Measurements from ENCODE around the gene ADAMTSL3. TPM values are rescaled to one million over a fixed set of nuclear protein-coding genes. Genes with fewer than 3 reads are reported as not detected.

The ADAMTSL3 gene
- total RNA-seq, 6 experiments from 2014 or later: 7.5 to 28.7 (median 14.0) TPM

GRCh38 chr15:83733206-83733605 lies 79.3 kb downstream of the ADAMTSL3 start:
- no peaks in the 10 kb centered on the region for H3K36me3 ChIP-seq
- no peak overlapping the region for H3K27ac ChIP-seq
- ATAC-seq (peak in 1 of 4 donors; percentile 30), DNase-seq (no peak)
- no peaks in the 10 kb centered on the region for H3K4me1 ChIP-seq
- no peaks in the 10 kb centered on the region for H3K9me3 ChIP-seq
- intact Hi-C loops (cut with DNase I): no loop called here
- no peak for TF ChIP-seq POLR2A (IDR thresholded peaks at IDR 0.05)
- TF ChIP-seq, protein P1, sequence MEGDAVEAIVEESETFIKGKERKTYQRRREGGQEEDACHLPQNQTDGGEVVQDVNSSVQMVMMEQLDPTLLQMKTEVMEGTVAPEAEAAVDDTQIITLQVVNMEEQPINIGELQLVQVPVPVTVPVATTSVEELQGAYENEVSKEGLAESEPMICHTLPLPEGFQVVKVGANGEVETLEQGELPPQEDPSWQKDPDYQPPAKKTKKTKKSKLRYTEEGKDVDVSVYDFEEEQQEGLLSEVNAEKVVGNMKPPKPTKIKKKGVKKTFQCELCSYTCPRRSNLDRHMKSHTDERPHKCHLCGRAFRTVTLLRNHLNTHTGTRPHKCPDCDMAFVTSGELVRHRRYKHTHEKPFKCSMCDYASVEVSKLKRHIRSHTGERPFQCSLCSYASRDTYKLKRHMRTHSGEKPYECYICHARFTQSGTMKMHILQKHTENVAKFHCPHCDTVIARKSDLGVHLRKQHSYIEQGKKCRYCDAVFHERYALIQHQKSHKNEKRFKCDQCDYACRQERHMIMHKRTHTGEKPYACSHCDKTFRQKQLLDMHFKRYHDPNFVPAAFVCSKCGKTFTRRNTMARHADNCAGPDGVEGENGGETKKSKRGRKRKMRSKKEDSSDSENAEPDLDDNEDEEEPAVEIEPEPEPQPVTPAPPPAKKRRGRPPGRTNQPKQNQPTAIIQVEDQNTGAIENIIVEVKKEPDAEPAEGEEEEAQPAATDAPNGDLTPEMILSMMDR (IDR thresholded peaks at IDR 0.05): no peak
- H3K27me3 ChIP-seq: no peaks in the 10 kb centered on the region
- no peak overlapping the region for H3K4me3 ChIP-seq
- 86% methylated on average over 2 of the region's 2 CpGs for WGBS (ENCODE audit: insufficient coverage, low coverage, low lambda C conversion rate, missing lambda C conversion rate)

GRCh38 chr15:83733691-83734090 lies 79.8 kb downstream of the ADAMTSL3 start:
- Histone ChIP-seq H3K4me3 (no peak overlapping the region), H3K36me3 (no peaks in the 10 kb centered on the region), H3K9me3 (no peaks in the 10 kb centered on the region), H3K4me1 (no peaks in the 10 kb centered on the region), H3K27ac (no peak overlapping the region), H3K27me3 (no peaks in the 10 kb centered on the region)
- intact Hi-C loops (cut with DNase I): no loop called here
- DNase-seq (no peak), ATAC-seq (no peak)
- TF ChIP-seq, protein P1 (IDR thresholded peaks at IDR 0.05): no peak
- no peak for TF ChIP-seq POLR2A (IDR thresholded peaks at IDR 0.05)
- 96% methylated on average over 5 of the region's 5 CpGs for WGBS (ENCODE audit: insufficient coverage, low coverage, low lambda C conversion rate, missing lambda C conversion rate)

DNA sequence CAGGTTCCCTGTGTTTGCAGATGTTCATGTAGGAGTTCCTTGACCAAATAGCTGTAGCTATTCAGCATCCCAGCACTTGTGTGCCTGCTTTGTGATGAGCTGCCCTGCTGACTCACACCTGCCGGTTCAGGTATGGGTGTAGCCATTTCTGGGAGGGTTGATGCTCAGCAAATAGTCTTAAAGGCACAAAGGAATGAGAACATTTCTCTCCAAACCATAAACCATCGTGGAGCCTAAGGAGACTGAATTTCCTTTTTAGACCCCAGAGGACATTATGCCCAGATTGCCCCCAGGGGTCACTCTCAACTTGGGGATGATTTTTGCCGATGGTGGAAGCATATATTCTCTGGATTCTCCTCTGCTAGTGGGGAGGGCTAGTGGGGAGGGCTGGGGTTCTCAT lies 80.6 kb downstream of the ADAMTSL3 start:
- 63% methylated on average over 2 of the region's 3 CpGs for WGBS (ENCODE audit: insufficient coverage, low coverage, low lambda C conversion rate, missing lambda C conversion rate)
- no peak for DNase-seq
- peak in 1 of 4 donors; percentile 28 for ATAC-seq
- no peaks in the 10 kb centered on the region for H3K4me1 ChIP-seq
- no peak overlapping the region for H3K27ac ChIP-seq
- no peaks in the 10 kb centered on the region for H3K36me3 ChIP-seq
- TF ChIP-seq, protein P1 (IDR thresholded peaks at IDR 0.05): peak in 1 of 4 donors; percentile 24
- TF ChIP-seq POLR2A (IDR thresholded peaks at IDR 0.05): no peak
- H3K9me3 ChIP-seq: no peaks in the 10 kb centered on the region
- no peaks in the 10 kb centered on the region for H3K27me3 ChIP-seq
- no peak overlapping the region for H3K4me3 ChIP-seq
- intact Hi-C loops (cut with DNase I): no loop called here

DNA sequence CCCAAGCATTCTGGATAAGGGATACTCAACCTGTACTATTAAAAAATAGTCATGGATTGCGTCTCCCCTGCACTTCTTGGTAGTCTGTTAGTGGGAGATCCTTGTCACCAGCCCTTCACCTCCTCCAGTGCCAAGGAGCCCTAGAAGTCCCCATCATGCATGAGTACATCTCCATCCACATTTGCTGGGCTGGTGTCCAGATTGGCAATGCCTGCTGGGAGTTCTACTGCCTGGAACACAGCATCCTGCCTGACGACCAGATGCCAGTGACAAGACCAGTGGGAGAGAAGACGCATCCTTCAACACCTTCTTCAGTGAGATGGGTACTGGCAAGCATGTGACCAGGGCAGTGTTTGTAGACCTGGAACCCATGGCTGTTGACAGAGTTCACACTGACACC lies 85.7 kb downstream of the ADAMTSL3 start:
- Histone ChIP-seq H3K9me3 (no peaks in the 10 kb centered on the region), H3K27me3 (no peaks in the 10 kb centered on the region), H3K36me3 (no peaks in the 10 kb centered on the region), H3K4me3 (no peak overlapping the region), H3K27ac (no peak overlapping the region), H3K4me1 (no peaks in the 10 kb centered on the region)
- no peak for DNase-seq
- TF ChIP-seq POLR2A (IDR thresholded peaks at IDR 0.05): no peak
- TF ChIP-seq, protein P1 (IDR thresholded peaks at IDR 0.05): no peak
- intact Hi-C loops (cut with DNase I): no loop called here
- ATAC-seq: no peak
- 100% methylated on average over 1 of the region's 3 CpGs for WGBS (ENCODE audit: insufficient coverage, low coverage, low lambda C conversion rate, missing lambda C conversion rate)

GRCh38 chr15:83745771-83746170 lies 91.8 kb downstream of the ADAMTSL3 start:
- no peak for ATAC-seq
- TF ChIP-seq, protein P1 (IDR thresholded peaks at IDR 0.05): no peak
- no peak for TF ChIP-seq POLR2A (IDR thresholded peaks at IDR 0.05)
- Histone ChIP-seq H3K4me1 (peaks cover 0 to 11% (median 5%) of the 10 kb centered on the region in 4 donors), H3K27me3 (no peaks in the 10 kb centered on the region), H3K27ac (no peak overlapping the region), H3K36me3 (no peaks in the 10 kb centered on the region), H3K4me3 (no peak overlapping the region), H3K9me3 (no peaks in the 10 kb centered on the region)
- no peak for DNase-seq
- intact Hi-C loops (cut with DNase I): no loop called here
- 80% methylated on average over 1 of the region's 1 CpG for WGBS (ENCODE audit: insufficient coverage, low coverage, low lambda C conversion rate, missing lambda C conversion rate)
